GM21360 (cell line): ENCODE measurements around the gene MGAT3.

ENCODE experiments used
- ATAC-seq: cut with Tn5 transposase; IDR thresholded peaks from one replicate; pipeline ENCODE4 v1.9.1; 2021; ENCODE audit warnings: mild to moderate bottlenecking, moderate library complexity; ENCODE audit not compliant: unreplicated experiment

The MGAT3 gene

DNA sequence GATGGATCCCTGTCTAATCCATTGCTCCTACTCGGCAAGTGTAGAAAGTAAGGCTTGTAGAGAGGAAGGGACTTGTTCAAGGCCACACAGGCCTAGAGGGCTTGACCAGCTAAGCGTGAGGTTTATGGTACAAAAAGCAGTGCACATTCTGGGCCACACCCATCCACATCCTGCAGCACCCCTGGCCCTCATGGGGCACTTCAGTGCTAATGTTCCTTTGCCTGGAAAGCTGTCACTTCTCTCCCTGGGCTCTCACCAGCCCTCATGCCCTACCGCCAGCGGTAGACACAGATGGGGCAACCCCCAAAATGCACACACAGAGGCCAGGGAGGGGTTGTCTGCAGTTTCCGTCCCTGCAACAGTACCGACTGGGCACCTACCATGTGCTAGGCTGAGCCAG is 7.1 kb upstream of the MGAT3 start:
- ATAC-seq: no peak

DNA sequence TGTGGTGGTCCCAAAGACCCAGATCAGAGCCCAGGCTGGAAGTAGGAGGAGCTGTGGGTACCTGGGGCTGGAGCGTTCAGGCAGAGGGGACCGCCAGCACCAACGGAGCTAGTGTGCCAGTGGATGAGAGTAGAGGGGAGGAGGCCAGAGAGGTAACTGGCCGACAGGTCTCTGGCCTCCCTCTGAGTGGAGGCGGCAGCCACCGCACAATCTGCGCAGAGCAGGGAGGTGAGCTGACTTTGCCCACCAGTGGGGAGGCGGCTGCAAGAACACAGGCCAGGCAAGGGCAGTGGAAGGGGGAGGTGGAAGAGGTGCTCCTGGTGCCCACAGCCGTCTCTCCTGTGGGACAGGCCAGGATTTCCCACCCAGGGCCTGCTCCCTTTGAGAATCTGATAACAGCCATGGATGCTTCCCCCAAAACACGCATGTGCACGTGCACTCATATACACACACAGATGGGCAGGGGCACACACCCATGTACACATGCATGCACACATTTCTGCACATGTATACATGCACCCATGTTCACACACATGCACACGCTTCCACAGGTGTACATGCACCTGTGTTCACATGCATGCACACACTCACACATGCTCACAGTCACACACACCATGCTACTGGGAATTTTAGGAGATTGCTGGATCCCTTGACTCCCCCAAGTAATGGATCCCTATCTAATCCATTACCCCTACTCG is 6.4 kb upstream of the MGAT3 start:
- no peak for ATAC-seq

DNA sequence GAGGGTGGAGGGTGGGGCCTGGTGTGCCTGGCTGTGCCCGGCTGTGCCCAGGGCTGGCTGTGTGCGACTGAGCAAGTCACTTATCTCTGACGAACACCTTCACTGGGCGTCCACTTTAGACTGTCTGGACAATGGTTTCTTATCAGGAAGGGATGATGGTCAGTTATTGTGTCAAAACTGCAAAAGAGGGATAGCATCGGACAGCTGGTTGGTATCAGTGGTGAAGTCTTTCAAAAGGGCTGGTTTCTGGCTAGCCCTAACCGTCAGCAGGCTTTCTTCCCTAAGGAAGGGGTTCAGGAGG is 4.1 kb upstream of the MGAT3 start:
- ATAC-seq: no peak

DNA sequence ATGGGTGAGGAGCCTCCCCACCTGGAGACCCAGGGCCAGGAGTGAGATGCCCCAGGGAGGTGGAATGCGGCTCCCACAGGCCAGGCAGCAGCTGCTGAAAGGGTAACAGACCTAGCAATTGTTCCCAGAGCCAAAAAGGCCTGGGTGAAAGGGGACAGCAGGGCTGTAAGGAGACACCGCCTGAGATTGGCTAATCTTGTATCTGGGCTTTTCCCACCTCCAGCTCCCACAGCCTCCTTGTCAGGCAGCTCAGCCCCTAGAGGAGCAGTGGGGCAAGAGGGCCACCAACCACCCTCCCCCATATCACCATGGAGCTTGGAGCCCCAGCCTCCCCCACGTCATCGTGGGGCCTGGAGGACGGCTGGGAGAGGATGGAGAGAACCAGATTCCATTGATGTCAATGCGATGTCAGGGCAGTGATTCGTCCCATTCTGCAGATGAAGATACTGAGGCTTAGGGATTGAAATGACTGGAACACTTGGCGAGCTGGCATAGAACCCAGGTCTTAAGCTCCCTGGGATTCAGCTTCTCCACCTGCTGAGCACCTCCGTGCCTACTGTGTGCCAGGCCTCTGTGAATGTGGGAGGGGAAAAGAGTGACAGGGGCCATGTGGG is 2.9 kb upstream of the MGAT3 start:
- no peak for ATAC-seq

DNA sequence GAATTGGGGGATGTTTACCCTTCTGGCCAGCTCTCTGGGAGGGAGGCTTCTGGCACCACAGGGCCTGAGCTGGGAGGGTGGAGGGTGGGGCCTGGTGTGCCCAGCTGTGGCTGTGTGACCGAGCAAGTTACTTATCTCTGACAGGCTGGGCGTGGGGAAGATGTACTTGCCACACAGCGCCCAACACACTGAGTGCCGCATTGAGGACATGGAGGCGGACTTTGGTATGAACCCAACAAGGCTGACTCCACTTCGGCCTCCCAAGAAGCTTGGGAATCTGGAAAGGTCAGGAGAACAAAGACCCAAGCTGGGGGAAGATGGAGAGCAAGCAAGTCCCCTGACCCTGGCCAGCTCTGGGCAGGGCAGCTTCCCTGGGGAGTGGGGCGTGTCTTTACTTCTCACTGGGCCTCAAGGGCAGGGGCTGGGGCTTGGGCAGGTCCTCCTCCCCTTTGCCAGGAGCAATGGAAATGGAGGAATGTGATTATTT is 2.4 kb upstream of the MGAT3 start:
- ATAC-seq: no peak

DNA sequence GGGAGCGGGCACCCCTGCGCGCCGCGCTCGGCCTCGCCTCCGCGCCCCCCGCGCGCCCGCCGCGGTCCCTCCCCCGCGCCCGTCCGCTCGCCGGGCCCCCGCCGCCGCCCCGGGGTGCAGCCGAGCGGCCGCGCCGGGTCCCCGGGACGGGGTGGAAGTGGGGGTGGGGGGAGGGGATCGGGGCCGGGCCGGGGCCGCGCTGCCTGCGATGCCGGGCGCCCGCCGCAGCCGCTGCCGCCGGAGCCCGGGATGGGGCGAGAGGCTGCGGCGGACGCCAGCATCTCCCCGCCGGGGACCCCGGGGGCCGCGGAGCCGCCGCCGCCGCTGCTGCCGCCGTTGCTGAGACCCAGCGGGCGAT is 365 bp downstream of the MGAT3 start:
- ATAC-seq: no peak

DNA sequence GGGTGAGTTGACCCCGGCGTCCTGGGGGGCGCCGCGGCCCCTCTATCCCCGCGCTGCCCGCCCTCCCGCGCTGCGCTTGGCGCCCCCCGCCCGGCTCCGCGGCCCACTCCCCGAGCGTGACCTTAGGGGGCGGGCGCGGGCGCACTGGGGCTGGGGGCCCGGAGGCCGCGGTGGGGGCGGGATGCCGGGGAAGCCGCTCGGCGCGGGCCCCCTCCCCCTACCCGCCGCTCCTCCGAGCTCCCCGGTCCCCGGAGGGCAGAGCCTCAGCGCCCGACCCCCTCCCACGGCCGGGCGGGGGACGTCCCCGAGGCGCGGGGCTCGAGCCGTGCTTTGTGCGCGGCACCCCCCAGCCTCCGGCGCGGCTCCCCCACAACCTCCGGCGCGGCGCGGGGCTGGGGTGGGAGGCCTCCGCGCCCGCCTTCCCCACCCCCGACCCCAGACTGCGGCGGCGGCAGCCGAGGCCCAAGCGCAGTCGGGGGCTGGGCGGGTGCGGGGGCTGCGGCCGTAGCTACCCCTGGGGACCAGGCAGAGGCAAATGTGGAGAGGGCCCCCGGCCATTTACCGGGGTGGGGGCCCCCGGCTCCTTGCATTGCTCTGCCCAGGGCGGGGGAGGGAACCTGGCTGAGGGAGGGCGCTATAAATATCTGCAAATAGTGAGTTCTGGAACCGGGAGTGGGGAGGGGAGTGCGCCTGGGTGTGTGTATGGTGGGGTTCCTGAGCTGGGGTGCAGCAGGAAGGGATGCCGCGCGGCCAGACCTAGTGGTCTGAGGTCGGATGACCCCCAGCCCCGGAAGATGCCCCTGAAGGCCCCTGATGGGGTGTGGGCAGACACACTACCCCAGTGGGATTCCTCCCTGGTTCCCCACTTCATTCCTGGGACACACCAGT is 988 bp downstream of the MGAT3 start:
- ATAC-seq: no peak

DNA sequence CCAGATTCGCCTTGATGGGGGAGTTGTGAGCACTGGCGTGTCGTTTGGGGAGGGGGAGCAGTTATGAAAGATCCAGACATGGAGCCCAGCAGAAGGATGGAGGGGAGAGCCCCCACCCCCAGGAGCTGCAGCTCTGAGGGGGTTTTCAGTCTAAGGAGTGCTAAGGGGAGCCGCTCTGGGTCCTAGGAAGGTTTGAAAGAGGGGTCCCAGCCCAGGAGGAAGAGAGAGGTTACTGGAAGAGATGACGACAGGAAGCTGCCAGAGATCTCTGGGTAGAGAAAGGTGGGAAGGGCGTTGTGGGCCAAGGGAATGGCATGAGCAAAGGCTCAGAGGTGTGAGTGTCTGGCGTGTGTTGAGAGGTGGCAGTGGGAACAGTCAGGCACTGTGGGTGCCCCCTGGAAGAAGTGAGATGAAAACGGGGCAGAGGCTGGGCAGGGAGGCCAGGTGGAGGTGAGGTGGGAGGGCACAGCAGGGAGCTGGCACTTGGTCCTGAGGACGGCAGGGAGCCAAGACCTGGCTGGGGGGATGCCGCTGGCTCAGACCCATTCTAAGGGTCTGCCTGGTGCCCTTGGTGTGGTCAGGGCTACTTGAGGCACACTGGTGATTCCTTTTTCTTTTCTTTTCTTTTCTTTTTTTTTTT is 1.8 kb downstream of the MGAT3 start:
- no peak for ATAC-seq

DNA sequence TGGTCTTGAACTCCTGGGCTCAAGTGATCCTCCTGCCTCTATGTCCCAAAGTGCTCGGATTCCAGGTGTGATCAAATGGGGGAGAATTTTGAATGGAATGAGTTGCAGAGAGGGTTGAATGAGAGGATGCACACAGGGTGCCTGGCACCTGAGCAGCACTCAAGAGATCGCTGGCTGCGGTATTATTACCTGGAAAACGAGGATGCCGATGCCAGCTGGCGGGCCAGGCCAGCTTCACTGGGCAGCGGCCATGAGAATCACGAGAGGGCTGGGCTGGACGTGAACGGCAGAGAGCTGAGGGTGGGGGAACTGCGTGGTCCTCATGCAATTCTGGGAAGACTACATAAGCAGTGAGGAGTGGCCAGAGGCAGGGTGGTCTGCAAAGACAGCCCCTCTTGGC is 2.9 kb downstream of the MGAT3 start:
- ATAC-seq: no peak

DNA sequence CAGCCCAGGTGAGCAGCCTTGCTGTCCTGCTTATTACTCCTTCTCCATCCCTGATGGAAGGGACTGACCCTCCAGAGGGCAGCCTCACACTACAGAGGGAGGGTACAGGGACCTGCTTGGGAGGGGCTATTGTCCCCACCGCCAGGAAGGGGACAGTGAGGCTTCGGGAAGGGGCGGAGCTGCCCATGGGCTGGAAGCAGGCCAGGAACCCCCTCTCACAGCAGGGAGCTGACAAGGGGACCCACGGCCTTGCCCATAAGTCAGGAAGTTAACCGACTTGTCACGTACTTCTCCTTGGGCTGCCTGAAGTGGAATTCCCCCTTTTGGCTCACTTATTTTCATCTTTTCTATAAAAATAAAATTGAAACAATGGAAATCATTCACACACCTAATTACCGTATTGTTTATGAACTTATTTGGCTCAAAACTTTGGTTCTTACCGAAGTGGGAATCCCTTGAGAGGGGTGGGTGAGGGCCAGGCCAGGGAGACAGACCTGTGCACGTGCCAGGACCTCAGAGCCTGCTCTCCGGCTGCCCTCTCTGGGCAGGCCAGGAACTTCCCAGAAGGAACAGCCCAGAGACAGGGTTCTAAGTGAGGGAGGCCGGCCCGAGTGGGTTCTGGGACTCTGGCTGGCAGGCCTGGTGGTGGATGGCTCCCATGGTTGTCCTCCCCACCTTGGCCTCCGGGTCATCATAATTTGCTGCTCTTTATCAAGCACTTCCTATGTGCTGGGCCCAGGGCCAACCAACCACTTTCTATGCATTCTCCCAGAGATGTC is 5.8 kb downstream of the MGAT3 start:
- no peak for ATAC-seq

DNA sequence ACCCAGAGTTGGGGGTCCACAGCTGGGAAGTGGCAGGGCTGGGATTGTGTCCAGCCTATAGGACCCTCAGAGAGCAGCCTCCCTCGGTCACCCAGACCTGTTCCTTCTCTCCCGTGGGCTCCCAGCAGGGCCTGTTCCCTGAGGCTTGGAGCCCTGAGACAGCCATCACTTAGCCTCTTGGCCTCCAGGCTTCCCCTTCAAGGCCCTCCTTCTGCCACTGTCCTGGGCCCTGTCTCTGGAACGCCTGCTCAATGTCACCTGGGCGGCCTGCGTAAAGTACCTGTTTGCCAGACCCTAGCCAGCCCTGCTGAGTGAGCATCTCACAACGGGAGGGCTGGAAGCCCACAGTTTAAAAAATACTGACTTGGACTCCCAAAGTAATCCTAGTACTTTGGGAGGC is 6.5 kb downstream of the MGAT3 start:
- no peak for ATAC-seq

DNA sequence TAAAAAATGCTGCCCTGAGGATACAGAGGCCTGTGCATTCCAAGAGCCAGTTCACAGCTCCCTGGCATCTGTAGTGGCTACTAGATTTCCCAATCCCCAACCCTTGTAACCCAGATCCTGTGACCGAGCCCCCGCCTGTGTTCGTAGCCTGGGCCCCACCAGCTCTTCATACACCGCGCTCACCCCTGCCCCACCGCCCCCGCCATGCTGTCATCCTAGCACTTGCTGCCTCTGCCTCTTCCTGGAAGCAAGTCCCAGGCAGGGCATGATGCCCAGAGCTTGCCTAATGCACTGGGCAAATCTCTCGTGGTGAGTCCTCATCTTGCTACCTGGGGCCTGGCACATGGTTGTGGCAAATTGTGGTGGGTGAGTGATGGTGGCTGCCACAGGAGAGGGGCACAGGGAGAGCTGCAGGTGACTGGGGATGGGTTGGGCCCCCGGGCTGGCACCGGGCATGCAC is 7.1 kb downstream of the MGAT3 start:
- ATAC-seq: no peak

DNA sequence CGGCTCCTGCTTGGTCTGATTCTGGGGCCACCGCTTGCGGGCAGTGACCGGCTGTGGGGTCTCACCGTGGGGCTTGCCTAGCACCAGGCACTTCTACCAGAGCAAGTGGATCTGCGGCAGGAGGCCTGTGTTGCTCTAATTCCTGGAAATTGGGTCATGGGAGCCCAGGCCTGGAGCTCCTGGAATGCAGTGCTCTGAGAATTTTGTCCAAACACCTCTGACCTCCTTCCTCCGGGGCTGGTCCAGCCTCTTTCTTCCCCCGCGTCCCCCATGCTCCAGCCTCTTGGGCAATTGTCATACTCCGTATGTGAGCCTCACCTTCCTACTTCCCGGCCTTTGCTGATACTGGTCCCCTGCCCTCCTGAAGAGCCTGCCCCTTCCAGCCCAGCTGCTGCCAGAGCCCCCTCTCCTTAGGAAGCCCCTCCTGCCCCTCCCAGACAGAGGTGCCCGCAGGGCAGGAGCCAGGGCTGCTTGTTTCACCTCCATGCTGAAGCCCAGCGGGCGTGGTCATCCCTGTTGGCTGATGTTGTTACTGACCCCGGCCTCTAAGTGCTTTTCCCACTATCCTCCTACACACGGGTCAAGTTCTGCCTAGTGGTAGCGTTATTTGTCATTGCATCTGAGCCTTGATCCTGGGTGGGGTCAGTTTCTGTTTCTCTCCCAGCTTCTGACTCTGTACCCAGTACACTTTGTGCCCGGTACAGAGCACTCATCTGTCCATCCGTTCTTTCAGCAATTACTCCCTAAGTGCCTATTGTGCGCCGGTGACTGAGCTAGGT is 9.6 kb downstream of the MGAT3 start:
- no peak for ATAC-seq

DNA sequence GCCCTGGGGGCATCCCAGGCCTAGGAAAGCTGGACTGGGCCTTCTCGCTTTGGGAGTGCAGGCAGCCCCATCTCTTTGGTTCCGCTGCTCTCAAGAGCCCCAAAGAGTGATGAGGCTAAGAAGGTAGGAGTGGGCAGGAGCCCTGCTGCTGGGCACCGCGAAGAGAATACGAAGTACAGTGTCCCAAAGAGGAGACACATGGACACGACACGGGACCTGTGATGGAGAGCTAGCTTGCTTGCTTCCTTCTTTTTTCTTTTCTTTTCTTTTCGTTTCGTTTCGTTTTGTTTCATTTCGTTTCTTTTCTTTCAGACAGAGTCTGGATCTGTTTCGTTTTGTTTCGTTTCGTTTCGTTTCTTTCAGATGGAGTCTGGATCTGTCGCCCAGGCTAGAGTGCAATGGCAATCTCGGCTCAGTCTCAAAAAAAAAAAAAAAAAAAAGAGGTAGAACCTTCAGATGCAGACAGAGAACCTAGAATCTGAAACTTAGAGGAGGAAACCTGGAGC is 10.6 kb downstream of the MGAT3 start:
- no peak for ATAC-seq

DNA sequence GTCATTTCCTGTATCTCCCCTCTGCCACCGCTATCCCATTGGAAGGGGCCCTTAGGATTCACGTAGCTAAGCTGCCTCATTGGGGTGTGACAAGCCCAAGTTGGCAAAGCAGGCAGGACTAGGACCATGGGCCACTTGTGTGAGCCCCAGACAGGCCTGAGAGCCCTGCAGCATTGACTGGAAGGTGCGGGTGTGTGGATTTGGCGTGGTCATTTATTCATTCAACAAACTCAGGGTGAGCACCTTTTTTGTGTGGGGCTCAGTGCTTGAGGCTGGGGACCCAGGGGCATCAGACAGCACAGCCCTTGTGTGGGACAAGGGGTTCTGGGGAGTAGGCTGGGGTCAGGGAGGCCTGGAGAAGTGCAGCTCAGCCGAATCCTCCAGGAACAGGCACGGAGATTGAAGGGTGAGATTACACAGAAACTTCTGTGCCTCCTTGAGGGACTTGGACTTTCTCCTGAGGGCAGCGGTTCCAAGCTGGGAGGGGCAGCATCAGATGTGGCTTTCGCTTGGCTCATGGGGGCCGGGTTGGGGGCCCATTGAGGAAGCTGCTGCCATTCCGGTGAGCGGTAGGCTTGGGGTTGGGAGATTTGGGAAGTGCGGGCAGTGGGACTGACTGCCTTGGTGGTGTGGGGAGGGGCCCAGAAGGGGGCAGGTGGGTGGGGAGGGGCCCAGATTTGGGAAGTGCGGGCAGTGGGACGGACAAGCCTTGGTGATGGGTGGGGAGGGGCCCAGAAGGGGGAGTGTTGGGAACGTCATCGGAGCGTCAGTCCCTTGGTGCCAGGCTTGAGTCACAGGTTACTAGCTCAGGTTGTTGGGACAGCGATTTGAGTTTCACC is 11.9 kb downstream of the MGAT3 start:
- no peak for ATAC-seq

DNA sequence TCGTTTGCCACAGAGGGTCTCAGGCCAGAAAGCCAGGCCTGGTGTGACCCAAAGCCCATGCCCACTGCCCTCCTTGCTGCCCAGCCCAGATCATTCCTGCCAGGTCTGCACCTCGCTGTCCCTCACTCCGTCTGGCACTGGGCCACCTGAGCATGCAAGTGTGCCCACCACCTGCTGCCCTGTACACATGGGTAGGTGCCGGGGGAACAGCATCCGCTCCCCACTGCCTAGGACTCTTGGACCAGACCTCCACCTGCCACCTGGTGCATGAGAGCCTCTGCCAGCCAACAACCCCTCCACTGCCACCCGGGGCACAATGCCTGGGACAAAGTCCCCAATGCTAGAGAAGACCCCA is 12.5 kb downstream of the MGAT3 start:
- ATAC-seq: no peak

DNA sequence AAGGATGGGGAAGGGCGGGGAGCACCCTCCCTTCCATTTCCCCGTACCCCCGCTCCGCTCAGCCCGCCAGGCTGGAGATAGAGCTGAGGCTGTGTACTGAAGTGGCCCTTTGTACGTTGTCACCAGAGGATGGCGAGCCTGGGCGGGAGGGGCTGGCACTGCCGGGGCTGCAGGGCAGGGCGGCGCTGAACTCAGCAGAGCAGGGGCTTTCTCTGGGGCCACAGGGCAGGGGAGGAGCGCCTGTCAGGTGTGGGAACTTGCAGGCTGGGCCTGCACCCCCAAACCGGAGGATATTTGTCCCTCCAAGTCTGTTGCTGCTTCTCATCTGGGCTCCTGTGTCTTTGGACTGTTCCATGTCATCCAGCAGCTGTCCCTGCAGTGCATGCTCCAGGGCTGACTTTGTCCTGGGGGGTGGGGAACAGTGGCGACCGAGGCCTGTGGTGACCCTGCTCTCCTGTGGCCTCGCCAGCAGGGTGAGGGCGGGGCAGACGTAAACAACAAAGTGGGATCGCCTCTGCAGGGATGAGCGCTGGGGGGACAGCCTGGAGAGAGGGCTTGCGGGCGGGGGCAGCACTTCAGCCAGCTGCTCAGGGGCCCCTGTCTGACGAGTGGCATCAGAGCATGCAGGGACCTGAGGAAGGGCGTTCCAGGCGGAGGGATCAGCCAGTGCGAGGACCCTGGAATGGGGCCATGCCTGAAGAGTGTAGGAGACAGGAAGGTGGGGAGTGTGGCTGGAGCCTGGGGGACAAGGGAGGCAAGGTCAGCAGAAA is 13.1 kb downstream of the MGAT3 start:
- ATAC-seq: no peak
